HepG2 (cell line): ENCODE data around the gene MINDY1. TPM values are rescaled to one million over a fixed set of nuclear protein-coding genes. Genes with fewer than 3 reads are reported as not detected.
A peak's percentile ranks its signal among the peaks of the same experiment; 100 is the strongest.

Experiments
- ARID5B ChIP-seq: IDR thresholded peaks from 2 replicates; pipeline ENCODE4 v1.4.0; 2020; ENCODE audit warnings: mild to moderate bottlenecking, missing genetic modification reagents
- BATF2 ChIP-seq: sonication (generic); formaldehyde crosslinking; IDR thresholded peaks from 2 replicates; pipeline ENCODE4 v1.8.0; 2022; ENCODE audit warnings: mild to moderate bottlenecking, missing genetic modification reagents, moderate library complexity
- CENPT ChIP-seq: sonication (generic); formaldehyde crosslinking; IDR thresholded peaks from 2 replicates; pipeline ENCODE4 v1.8.0; 2022; ENCODE audit warnings: low read depth, mild to moderate bottlenecking, moderate library complexity, missing genetic modification reagents
- FOSL2 ChIP-seq: sonication (generic); formaldehyde crosslinking; IDR thresholded peaks from 2 replicates; pipeline ENCODE4 v1.4.0; 2020; ENCODE audit warnings: missing genetic modification reagents
- GLI4 ChIP-seq: sonication (generic); formaldehyde crosslinking; IDR thresholded peaks from 2 replicates; pipeline ENCODE4 v1.5.1; 2020; ENCODE audit warnings: missing genetic modification reagents, mild to moderate bottlenecking, moderate library complexity, borderline replicate concordance
- GPBP1L1 ChIP-seq: sonication (generic); formaldehyde crosslinking; IDR thresholded peaks from 2 replicates; pipeline ENCODE4 v1.5.0; 2020; ENCODE audit warnings: mild to moderate bottlenecking, missing genetic modification reagents
- HCFC1 ChIP-seq: fragments of 150-350 bp; IDR thresholded peaks from 2 replicates; pipeline ENCODE4 v1.6.1; 2014; ENCODE audit warnings: low read depth, low read length
- HINFP ChIP-seq: sonication (generic); formaldehyde crosslinking; IDR thresholded peaks from 2 replicates; pipeline ENCODE4 v1.4.0; 2020; ENCODE audit warnings: low read depth, mild to moderate bottlenecking, missing genetic modification reagents
- KLF9 ChIP-seq: IDR thresholded peaks from 2 replicates; pipeline ENCODE4 v1.6.1; 2016; ENCODE audit warnings: low read depth
- NCOA5 ChIP-seq: sonication (generic); formaldehyde crosslinking; IDR thresholded peaks from 2 replicates; pipeline ENCODE4 v1.4.0; 2020; ENCODE audit warnings: missing genetic modification reagents
- NR1H2 ChIP-seq: sonication (generic); formaldehyde crosslinking; IDR thresholded peaks from 2 replicates; pipeline ENCODE4 v1.8.1; 2022; ENCODE audit warnings: low read depth, missing genetic modification reagents, borderline replicate concordance
- PLRG1 ChIP-seq: fragments of 450-650 bp; conservative IDR thresholded peaks from 2 replicates; pipeline ENCODE4 v1.6.1; 2016
- POLR2AphosphoS2 ChIP-seq: IDR thresholded peaks from 2 replicates; pipeline ENCODE4 v1.6.1; 2011; ENCODE audit warnings: low read depth, low read length, improper control_type of control experiment
- RARG ChIP-seq: sonication (generic); formaldehyde crosslinking; IDR thresholded peaks from 2 replicates; pipeline ENCODE4 v1.4.0; 2020; ENCODE audit warnings: low read depth, mild to moderate bottlenecking, missing genetic modification reagents
- ZBTB33 ChIP-seq: sonication (generic); formaldehyde crosslinking; IDR thresholded peaks from 2 replicates; pipeline ENCODE4 v1.4.0; 2020; ENCODE audit warnings: missing genetic modification reagents
- ZC3H13 ChIP-seq: sonication (generic); formaldehyde crosslinking; IDR thresholded peaks from 2 replicates; pipeline ENCODE4 v1.8.1; 2023; ENCODE audit warnings: mild to moderate bottlenecking, missing genetic modification reagents, moderate library complexity
- ZNF121 ChIP-seq: sonication (generic); formaldehyde crosslinking; IDR thresholded peaks from 2 replicates; pipeline ENCODE4 v1.5.0; 2020; ENCODE audit warnings: mild to moderate bottlenecking, missing genetic modification reagents
- ZNF496 ChIP-seq: sonication (generic); formaldehyde crosslinking; IDR thresholded peaks from 2 replicates; pipeline ENCODE4 v1.8.1; 2023; ENCODE audit warnings: mild to moderate bottlenecking, moderate library complexity, missing genetic modification reagents; ENCODE audit not compliant: insufficient replicate concordance
- ZNF589 ChIP-seq: sonication (generic); formaldehyde crosslinking; conservative IDR thresholded peaks from 2 replicates; pipeline ENCODE4 v1.8.0; 2022; ENCODE audit warnings: mild to moderate bottlenecking, moderate library complexity, missing genetic modification reagents
- ZNF776 ChIP-seq: sonication (generic); formaldehyde crosslinking; IDR thresholded peaks from 2 replicates; pipeline ENCODE4 v1.4.0; 2020; ENCODE audit warnings: mild to moderate bottlenecking, missing genetic modification reagents
- ZSCAN20 ChIP-seq: sonication (generic); formaldehyde crosslinking; IDR thresholded peaks from 2 replicates; pipeline ENCODE4 v1.4.0; 2020; ENCODE audit warnings: missing genetic modification reagents, mild to moderate bottlenecking, borderline replicate concordance
- polyA plus RNA-seq, 8 experiments: library from polyadenylated mRNA; depleted of rRNA in 3 of 8; stranded (reverse) in 7 of 8; unstranded in 1 of 8; fragments of >200 nt; fragmentation: Illumina TruSeq in 4 of 8; extraction: Trizol in 4 of 8; gene quantifications; 2 replicates each; pipeline versions ENCODE4 v1.2.1 to v1.2.3, GENCODE V29; 2011 to 2016; ENCODE audit warnings: low read depth in 4 of 8, missing spikeins in 1 of 8, mixed read lengths in 1 of 8; ENCODE audit not compliant: insufficient read depth in 1 of 8
- total RNA-seq, 5 experiments: library from RNA; depleted of rRNA; stranded (reverse); fragments of >200 nt; fragmentation: Illumina TruSeq; extraction: Trizol; gene quantifications; 2 replicates each; pipeline ENCODE4 v1.2.3, GENCODE V29; 2016; ENCODE audit warnings: low read depth in 1 of 5

The MINDY1 gene
- total and polyA plus RNA-seq, 2 of the 13 experiments (the other 11 are each of a cell fraction or from before 2014, with no cell fraction given): 11.1 to 15.0 TPM

GRCh38 chr1:150970808-150971582 is 35.7 kb downstream of the MINDY1 start (continued):
- 0 out of 2 replicates have a peak, but pooled peaks have one; percentile 50 for TF ChIP-seq HINFP
- TF ChIP-seq HCFC1: no peak
- TF ChIP-seq ZNF496 (CRISPR knock-in tag): no peak
- TF ChIP-seq ZNF776 (CRISPR knock-in tag): no peak
- peak; percentile 82 for TF ChIP-seq FOSL2 (CRISPR knock-in tag)
- no peak for TF ChIP-seq RARG (CRISPR knock-in tag)
- TF ChIP-seq PLRG1: no peak
- TF ChIP-seq POLR2AphosphoS2: no peak
- TF ChIP-seq BATF2: no peak
- no peak for TF ChIP-seq ZSCAN20 (CRISPR knock-in tag)
- TF ChIP-seq NR1H2 (CRISPR knock-in tag): no peak
- TF ChIP-seq ZNF121 (CRISPR knock-in tag): peak; percentile 47; the same call in 1 of the 2 replicates
- TF ChIP-seq ZBTB33 (CRISPR knock-in tag): peak; percentile 50; the same call in 1 of the 2 replicates
- no peak for TF ChIP-seq GPBP1L1 (CRISPR knock-in tag)
- TF ChIP-seq KLF9 (CRISPR knock-in tag): no peak
- TF ChIP-seq CENPT: no peak
- no peak for TF ChIP-seq ZNF589 (CRISPR knock-in tag)
- TF ChIP-seq ARID5B: peak; percentile 93
- no peak for TF ChIP-seq GLI4 (CRISPR knock-in tag)
- no peak for TF ChIP-seq ZC3H13 (CRISPR knock-in tag)
- no peak for TF ChIP-seq NCOA5 (CRISPR knock-in tag)
